ENCODE measurements around the gene RUBCN.

GRCh38 chr3:197711973-197712707 is 24.6 kb downstream of the RUBCN start:
- TF ChIP-seq CTCF (IDR thresholded peaks at IDR 0.05) (no peak), ZFX (IDR thresholded peaks at IDR 0.05; ENCODE audit: borderline replicate concordance) (no peak)
